Measurements from ENCODE around the gene BIRC5.

The BIRC5 gene

DNA sequence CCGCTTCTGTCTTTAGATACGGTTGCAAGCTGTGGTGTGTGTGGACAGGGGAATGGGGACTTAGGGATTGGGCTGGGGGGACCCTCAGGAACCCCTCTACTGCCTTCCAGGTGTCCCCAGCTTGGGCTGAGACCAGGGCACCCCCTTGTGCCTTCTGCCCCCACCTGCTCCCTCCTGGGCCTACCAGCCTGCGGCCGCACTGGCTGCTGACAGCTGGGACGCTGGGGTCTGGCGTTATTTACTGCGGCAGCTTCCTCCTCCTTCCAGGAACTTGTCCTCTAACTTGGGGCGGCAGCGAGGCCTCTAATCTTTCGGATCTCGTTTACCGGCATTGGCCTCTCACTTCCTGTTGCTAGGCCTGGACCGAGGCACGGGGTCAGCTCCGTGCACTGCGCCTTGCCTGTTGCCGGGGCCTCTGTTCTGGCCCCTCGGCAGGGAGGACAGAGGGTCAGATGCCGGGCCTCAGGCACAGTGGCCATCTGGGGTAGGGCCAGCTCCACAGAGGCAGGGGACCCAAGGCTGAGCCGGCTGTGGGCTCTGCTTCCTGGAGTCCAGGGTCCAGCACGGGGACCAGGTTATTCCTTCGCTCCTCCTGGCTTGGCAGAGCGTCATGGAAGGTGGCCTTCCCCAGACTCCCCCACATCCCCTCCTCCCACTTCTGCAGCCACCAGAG lies 49.1 kb downstream of the BIRC5 start:
- TF ChIP-seq, protein P1, sequence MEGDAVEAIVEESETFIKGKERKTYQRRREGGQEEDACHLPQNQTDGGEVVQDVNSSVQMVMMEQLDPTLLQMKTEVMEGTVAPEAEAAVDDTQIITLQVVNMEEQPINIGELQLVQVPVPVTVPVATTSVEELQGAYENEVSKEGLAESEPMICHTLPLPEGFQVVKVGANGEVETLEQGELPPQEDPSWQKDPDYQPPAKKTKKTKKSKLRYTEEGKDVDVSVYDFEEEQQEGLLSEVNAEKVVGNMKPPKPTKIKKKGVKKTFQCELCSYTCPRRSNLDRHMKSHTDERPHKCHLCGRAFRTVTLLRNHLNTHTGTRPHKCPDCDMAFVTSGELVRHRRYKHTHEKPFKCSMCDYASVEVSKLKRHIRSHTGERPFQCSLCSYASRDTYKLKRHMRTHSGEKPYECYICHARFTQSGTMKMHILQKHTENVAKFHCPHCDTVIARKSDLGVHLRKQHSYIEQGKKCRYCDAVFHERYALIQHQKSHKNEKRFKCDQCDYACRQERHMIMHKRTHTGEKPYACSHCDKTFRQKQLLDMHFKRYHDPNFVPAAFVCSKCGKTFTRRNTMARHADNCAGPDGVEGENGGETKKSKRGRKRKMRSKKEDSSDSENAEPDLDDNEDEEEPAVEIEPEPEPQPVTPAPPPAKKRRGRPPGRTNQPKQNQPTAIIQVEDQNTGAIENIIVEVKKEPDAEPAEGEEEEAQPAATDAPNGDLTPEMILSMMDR (IDR thresholded peaks at IDR 0.05; ENCODE audit: insufficient read depth, low read length, missing control alignments), result no peak
- ChIA-PET POLR2A (no interaction called here), CTCF (interaction anchor here (0.6 to 3.8 kb wide), 5 partner anchors 7 to 35 kb away, joined by 3 to 25 read pairs (median 3); no protein-coding TSS in a partner anchor)
- H3K4me3 ChIP-seq (ENCODE audit: low read depth, low read length), result no peak overlapping the region
- DNase-seq (ENCODE audit: low read depth, low spot score), result no peak

DNA sequence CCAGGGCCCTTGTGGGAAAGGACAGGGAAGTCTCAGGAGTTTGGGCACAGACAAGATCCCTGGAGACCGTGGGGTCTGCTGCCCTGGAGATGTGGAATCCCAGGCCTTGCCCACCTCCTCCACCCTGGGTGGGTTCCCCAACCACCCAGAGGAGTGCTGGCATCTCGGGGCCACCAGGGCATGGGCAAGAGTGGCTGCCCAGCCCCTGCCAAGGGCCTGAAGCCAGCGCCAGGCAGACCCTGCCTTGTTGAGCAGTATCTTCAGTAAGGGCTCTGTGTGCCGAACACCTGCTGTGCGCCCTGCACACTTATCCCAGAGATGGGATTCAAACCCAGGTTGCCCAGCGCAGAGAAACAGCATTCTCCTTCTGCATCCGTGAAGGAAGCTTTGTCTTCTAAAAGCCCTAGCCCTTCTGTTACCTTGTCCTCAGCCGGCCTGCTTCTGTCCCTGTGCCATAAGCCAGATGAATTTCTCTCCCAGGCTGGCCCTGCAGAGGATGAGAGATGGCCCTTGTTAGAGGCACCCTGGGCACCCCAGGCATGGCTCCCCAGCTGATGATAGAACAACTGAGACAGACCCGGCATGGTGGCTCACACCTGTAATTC lies 49.8 kb downstream of the BIRC5 start:
- TF ChIP-seq, protein P1 (IDR thresholded peaks at IDR 0.05; ENCODE audit: insufficient read depth, low read length, missing control alignments), result no peak
- H3K4me3 ChIP-seq (ENCODE audit: low read depth, low read length), result no peak overlapping the region
- ChIA-PET CTCF (interaction anchor here (0.6 to 3.8 kb wide), 3 partner anchors 8 to 34 kb away, joined by 3 to 25 read pairs (median 5); no protein-coding TSS in a partner anchor), POLR2A (no interaction called here)
- no peak for DNase-seq (ENCODE audit: low read depth, low spot score)

DNA sequence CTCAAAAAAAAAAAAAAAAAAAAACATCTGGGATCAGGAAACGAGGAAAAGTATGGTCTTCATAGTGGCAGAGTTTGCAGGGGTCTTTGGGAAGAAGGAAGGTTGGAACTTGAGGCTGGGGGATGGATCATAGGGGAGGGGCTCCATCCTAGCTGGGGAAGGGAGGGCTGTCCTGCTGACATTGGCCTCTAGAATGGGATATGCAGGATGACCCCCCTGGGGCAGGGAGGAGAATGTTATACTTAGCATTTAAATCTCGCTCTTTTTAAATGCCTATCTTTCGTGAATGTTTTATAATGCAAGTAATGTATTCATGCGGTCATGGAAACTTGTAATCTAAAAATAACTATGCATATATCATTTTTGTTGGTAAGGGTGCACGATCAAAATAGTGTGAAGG lies 50.5 kb downstream of the BIRC5 start:
- ChIA-PET CTCF (interaction anchor here (1.9 to 3.8 kb wide), 2 partner anchors 9 to 15 kb away, joined by 5 to 25 read pairs; no protein-coding TSS in a partner anchor), POLR2A (no interaction called here)
- H3K4me3 ChIP-seq (ENCODE audit: low read depth, low read length), result no peak overlapping the region
- DNase-seq (ENCODE audit: low read depth, low spot score), result no peak
- TF ChIP-seq, protein P1 (IDR thresholded peaks at IDR 0.05; ENCODE audit: insufficient read depth, low read length, missing control alignments), result no peak

DNA sequence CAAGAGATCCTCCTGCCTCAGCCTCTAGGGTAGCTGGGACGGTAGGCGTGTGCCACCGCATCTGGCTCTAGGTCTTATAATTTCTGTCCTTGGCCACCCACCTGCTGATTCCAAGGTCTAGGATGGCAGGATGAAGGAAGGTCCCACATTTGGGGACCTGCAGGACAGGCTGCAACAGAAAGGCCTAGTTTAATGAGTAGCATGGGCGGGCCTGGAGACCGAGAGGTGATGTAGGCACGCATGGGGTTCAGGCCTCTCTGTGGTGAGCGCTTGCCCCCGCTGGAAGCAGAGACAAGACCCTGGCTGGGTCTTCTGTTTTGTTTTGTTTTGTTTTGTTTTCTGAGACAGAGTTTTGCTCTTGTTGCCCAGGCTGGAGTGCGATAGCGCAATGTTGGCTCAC lies 51.1 kb downstream of the BIRC5 start:
- ChIA-PET CTCF (interaction anchor here (1.9 to 3.8 kb wide), 2 partner anchors 9 to 15 kb away, joined by 5 to 25 read pairs; no protein-coding TSS in a partner anchor), POLR2A (no interaction called here)
- DNase-seq (ENCODE audit: low read depth, low spot score), result no peak
- H3K4me3 ChIP-seq (ENCODE audit: low read depth, low read length), result no peak overlapping the region
- TF ChIP-seq, protein P1 (IDR thresholded peaks at IDR 0.05; ENCODE audit: insufficient read depth, low read length, missing control alignments), result no peak

DNA sequence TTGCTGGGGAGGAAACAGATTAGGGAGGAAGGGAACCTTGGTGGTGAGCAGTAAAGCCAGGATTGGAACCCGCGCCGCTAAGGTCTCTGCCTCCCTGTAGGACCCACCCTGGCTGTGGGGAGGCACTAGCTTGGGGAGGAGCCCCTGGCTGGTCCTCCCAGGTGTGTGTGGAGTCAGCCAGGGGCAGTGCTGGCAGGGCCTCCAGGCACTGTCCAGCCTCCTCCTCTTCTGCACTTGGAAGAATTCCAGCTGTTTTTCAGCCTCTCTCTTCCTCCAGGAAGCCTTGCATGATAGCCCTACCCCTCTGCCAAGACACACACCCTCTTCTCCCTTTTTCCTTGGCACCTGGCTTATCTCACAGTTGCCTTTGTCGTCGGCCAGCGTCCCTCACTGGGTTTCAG lies 52.2 kb downstream of the BIRC5 start:
- POLR2A ChIA-PET, result no interaction called here
- no peak overlapping the region for H3K4me3 ChIP-seq (ENCODE audit: low read depth, low read length)
- TF ChIP-seq, protein P1 (IDR thresholded peaks at IDR 0.05; ENCODE audit: insufficient read depth, low read length, missing control alignments), result no peak
- no peak for DNase-seq (ENCODE audit: low read depth, low spot score)
- CTCF ChIA-PET, result interaction anchor here (1.0 kb wide), 1 partner anchor 156 kb away, joined by 3 read pairs; no protein-coding TSS in a partner anchor

DNA sequence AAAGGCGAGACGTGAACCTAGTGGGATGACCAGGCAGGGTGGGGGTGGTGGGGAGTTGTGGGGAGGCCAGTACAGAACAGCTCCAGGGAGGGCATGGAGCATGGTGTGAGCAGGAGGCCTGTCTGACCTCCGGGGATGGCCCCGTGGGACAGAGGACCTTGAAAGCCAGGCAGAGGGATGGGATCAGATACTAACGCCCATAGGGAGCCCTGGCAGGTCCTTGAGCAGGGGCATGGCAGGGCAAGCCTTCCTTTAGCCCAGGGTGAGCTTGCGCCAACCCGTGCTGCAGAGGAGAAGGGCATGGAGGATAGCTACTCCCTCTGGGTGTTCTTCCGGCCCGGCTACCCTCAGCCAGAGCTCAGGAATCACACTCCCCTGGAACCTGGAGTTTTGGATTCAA lies 52.7 kb downstream of the BIRC5 start:
- no peak for DNase-seq (ENCODE audit: low read depth, low spot score)
- POLR2A ChIA-PET, result no interaction called here
- no peak overlapping the region for H3K4me3 ChIP-seq (ENCODE audit: low read depth, low read length)
- TF ChIP-seq, protein P1 (IDR thresholded peaks at IDR 0.05; ENCODE audit: insufficient read depth, low read length, missing control alignments), result no peak
- CTCF ChIA-PET, result interaction anchor here (1.0 kb wide), 1 partner anchor 155 kb away, joined by 3 read pairs; no protein-coding TSS in a partner anchor

Measured in AG04449 (cell line).